ENCODE measurements around the gene BFSP1.

Gene BFSP1

DNA sequence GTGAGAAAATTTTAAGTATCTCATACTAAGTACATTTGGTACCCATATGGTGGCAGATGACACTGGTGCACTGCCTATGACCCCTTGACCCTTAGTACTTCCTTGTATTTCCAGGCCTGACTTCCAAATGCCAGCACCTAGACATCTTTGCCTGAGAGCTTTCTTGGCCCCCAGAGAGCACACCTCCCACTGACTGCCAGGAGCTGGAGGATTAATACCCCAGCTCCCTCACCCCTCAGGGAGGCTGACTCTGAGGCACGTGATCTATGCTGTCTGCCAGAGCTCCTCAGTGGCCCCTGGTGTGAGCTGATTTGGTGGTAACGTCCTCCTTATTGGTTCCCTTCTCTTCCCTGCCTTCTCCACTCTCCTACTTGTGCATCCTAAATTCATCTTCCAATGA lies 38.0 kb downstream of the BFSP1 start:
- DNase-seq: no peak

- DNase-seq: no peak
These were observed 39.7 kb downstream of the BFSP1 start for GRCh38 chr20:17491488-17491887.

DNA sequence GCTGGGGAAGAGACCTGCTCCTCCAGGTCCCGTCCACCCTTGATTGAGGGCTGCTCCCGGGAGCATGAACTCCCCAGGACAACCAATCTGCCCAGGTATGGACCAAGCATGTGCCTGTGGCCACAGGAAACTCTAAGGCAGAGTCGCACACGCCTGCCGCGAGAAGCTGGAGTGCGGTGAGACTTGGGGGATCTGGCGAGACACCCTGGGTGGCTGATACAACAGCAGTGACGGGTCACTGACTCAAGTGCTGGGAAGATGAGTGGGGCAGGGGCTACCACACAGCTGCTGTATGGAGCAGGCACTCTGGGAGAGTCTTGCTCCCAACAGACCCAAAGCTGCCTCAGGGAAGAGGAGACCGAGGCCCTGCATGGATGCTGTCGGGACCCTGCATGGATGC lies 40.1 kb downstream of the BFSP1 start:
- no peak for DNase-seq

DNA sequence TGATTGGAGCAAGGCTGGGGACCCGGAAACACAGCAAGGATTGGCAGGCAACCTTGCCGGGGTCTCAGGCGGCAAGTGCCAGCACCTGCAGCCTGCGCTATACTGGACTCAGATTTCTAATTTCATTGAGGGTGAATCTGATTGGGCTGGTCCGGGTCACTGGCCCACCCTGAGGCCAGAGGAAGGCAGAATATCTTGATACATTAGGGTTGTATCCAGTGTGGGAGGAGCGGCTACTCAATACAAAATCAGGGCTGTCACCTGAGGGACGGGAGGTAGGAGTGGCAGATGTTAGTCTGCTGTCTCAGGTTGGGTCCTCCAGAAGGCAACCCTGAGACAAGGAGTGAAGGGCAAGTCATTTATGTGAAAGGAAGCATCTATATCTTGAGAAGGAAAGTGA lies 40.7 kb downstream of the BFSP1 start:
- no peak for DNase-seq

DNA sequence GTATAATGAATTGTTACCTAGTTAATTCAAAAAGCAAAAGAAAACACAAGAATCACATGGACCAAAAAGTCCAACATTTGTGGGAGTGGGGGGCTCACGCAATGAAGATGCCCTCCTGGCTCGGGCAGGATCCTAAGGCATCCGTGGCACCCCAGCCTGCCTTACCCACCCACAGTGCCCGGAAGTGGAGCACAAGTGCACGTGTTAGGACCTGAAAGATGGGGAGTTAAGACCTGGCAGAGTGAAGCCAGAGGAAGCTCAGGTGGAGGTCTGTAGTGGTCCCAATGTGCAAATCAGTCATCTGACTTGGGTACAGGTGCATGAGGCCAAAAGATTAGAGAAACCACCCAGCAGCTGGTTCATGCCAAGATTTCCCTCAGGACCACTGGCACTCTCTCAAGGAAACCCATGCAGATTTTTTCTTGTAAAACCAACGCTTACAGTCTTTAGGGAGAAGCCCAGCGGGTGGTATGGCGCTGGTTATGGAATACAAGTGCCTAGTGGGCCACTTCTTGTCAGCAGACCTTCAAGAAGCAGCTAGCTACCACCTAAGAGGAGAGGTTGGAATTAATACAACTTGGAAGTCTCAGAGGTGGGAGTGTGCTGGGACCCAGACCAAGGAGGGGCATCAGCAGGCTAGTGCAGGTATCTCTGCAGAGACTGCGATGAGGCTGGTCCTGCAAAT lies 42.1 kb downstream of the BFSP1 start:
- DNase-seq: no peak

GRCh38 chr20:17485017-17485416 lies 46.2 kb downstream of the BFSP1 start:
- DNase-seq: no peak

GRCh38 chr20:17482536-17482935 lies 48.6 kb downstream of the BFSP1 start:
- DNase-seq: no peak

DNA sequence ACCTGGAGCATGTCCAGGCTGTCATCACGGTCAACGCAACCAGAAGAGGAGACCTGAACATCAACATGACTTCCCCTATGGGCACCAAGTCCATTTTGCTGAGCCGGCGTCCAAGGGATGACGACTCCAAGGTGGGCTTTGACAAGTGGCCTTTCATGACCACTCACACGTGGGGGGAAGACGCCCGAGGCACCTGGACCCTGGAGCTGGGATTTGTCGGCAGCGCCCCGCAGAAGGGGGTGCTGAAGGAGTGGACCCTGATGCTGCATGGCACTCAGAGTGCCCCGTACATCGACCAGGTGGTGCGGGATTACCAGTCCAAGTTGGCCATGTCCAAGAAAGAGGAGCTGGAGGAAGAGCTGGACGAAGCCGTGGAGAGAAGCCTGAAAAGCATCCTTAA lies 49.5 kb downstream of the BFSP1 start:
- no peak for DNase-seq

GRCh38 chr20:17480696-17481095 lies 50.5 kb downstream of the BFSP1 start:
- DNase-seq: no peak

GRCh38 chr20:17479063-17479657 lies 52.0 kb downstream of the BFSP1 start:
- DNase-seq: no peak

DNA sequence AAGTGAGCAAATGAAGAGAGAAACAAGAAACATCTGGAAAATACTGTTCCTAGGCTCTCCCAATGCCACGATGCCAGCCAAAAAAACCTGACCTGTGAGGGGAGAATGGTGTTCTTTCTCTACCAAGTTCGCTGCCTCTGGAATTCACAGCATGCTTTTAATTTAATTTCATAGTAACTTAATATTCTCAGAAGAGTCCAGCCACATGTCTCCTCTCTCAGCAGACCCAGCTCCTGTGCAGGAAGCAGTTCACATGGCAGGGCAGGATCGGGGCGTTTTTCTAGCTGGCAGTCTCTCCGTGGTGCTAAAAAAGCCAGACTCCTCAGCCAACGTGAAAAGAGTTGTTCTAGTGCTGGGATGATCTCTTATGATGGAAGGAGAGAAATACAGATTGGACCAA lies 57.5 kb downstream of the BFSP1 start:
- DNase-seq: no peak

DNA sequence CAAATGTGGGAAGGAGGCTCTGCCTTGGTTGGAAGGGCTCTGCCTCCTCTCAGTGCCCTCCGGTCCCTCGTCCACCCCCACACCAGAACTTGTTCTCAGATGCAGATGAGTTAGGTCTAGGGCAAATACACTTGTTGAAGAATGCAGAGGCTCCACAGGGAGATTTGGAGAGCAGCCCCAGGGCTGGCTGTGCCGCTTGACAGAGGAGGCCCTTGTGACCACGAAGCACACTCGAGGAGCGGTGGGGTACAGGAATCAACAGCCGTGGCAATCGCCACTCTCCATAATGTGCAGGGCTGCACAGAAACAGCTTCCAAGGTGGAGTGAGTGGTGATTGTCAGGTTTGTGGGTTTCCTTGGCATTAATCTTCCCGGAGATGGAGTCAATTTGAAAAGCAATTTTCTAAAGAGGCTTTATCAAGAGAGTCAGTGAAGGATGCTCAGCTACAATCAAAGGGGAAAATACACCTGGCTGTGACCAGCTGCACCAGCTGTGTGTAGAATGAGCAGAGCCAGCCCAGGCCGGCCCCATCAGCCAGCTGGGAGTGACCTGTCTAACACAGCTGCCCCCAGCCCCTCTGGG lies 59.5 kb downstream of the BFSP1 start:
- no peak for DNase-seq

DNA sequence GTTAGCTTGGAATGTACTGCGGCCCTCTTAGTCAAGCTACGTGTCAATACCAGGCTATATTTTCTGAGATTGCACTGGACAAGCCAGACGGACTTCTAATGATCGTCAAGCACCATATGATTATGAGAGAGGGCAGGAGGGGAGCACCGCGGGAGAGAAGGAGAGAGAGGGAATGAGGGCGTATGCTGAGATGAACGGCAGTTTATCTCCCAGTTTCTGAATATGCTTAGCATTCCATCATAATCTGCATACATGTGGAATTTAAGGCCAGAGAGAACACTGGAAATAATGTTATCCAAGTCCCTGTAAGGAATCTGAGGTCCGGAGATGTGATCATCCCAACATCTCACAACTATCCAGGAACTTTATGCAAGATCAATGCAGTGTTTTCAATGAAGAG lies 60.2 kb downstream of the BFSP1 start:
- no peak for DNase-seq

- no peak for DNase-seq
These were observed 60.7 kb downstream of the BFSP1 start for GRCh38 chr20:17470521-17470920.

GRCh38 chr20:17469246-17470030 lies 61.7 kb downstream of the BFSP1 start:
- DNase-seq: no peak

- no peak for DNase-seq
These were observed 62.9 kb downstream of the BFSP1 start for GRCh38 chr20:17468073-17468840.

DNA sequence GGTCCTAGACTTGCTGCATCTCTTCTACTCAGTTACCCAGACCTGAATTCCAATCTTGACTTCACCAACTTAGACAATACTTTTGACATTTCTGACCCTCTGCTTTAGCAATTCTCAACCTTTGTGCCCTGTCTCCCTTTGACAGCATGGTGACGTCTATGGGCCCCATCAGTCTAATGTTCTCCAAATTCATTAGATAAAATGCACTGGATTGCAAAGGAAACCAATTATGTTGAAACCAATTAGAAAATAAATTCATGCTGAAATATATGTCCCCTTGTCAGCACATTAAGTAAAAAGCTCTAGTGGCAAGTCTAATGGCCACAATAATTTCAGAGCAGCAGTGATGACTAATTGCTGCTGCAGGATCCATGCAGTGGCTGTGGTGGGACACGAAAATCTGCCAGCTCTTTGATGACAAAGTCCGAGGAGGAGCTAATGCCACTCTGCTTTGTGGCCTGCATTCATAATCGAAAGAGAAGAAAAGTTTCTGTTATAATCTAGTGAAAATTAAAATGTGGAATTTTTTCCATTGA lies 64.0 kb downstream of the BFSP1 start:
- DNase-seq: no peak

- no peak for DNase-seq
These were observed 64.5 kb downstream of the BFSP1 start for GRCh38 chr20:17466641-17467040.

- no peak for DNase-seq
These were observed 65.9 kb downstream of the BFSP1 start for GRCh38 chr20:17465236-17465635.

DNA sequence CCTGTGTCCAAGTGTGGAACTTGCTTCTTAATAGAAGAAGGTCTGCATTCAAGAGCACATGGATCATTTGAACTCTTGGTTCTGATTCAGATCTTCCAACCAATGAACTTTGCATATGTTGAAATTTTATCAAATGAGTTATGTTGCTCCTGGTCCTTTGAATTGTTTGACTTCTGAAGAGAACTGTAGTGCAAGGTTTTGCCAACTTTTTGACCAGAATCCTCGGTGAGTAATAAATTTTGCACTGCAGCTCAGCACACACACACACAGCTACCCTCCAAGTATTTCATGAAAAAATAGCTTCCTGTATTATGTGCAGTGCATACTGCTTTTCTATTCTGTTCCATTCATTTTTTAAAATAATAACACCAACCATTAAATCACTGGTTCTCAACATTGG lies 67.5 kb downstream of the BFSP1 start:
- peak; percentile 54 for DNase-seq

DNA sequence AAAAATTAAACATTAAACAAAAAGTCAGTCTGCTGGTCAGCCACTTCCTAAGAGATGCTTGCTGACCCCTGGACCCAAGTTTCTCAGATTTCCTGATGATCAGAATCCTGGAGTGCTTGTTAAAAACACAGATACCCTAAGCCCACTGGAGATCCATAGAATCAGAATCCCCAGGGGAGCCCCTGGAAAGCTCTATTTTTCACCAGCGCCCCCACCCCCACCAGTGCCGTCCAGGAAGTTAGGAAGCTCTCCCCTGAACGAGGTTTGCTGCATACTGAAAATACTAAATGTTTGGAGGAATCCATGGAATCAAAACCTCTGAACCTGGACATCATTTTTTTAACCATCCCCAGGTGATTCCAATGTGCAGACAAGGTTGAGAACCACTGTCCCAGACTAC lies 69.2 kb downstream of the BFSP1 start:
- no peak for DNase-seq

GRCh38 chr20:17460119-17460518 lies 71.1 kb downstream of the BFSP1 start:
- DNase-seq: no peak
